ENCODE measurements around the gene NEU2. TPM values are rescaled to one million over a fixed set of nuclear protein-coding genes. Genes with fewer than 3 reads are reported as not detected.

NEU2 gene
- not detected in 2 replicates for total RNA-seq (2014; rRNA removed; shearing (Covaris generic))

GRCh38 chr2:233032551-233033320 is at the start of gene NEU2:
TSS of gene NEU2 (plus strand) at chr2:233032672. CDS start at chr2:233032672, 0 bp downstream.
- DNase-seq (ENCODE audit: low spot score): no peak

- no peak for DNase-seq (ENCODE audit: low spot score)
Measured at GRCh38 chr2:232982926-232983668, 49.4 kb upstream of the NEU2 start.

- DNase-seq (ENCODE audit: low spot score): no peak
Measured at GRCh38 chr2:232983669-232984140, 48.8 kb upstream of the NEU2 start.

- no peak for DNase-seq (ENCODE audit: low spot score)
Measured at GRCh38 chr2:232984451-232985207, 47.8 kb upstream of the NEU2 start.

GRCh38 chr2:232986155-232986554 is 46.3 kb upstream of the NEU2 start:
- DNase-seq (ENCODE audit: low spot score): no peak

GRCh38 chr2:232993231-232993821 is 39.1 kb upstream of the NEU2 start:
- DNase-seq (ENCODE audit: low spot score): no peak

- DNase-seq (ENCODE audit: low spot score): no peak
Measured at GRCh38 chr2:232994446-232994845, 38.0 kb upstream of the NEU2 start.

- no peak for DNase-seq (ENCODE audit: low spot score)
Measured at GRCh38 chr2:232997749-232998665, 34.5 kb upstream of the NEU2 start.

- DNase-seq (ENCODE audit: low spot score): no peak
Measured at GRCh38 chr2:232998666-232998985, 33.8 kb upstream of the NEU2 start.

GRCh38 chr2:232999354-232999753 is 33.1 kb upstream of the NEU2 start:
- DNase-seq (ENCODE audit: low spot score): no peak

GRCh38 chr2:233000886-233001750 is 31.4 kb upstream of the NEU2 start:
- no peak for DNase-seq (ENCODE audit: low spot score)

GRCh38 chr2:233002829-233003657 is 29.4 kb upstream of the NEU2 start:
- no peak for DNase-seq (ENCODE audit: low spot score)

- DNase-seq (ENCODE audit: low spot score): no peak
Measured at GRCh38 chr2:233003658-233004555, 28.6 kb upstream of the NEU2 start.

GRCh38 chr2:233005096-233005495 is 27.4 kb upstream of the NEU2 start:
- no peak for DNase-seq (ENCODE audit: low spot score)

- no peak for DNase-seq (ENCODE audit: low spot score)
Measured at GRCh38 chr2:233006648-233007047, 25.8 kb upstream of the NEU2 start.

- DNase-seq (ENCODE audit: low spot score): no peak
Measured at GRCh38 chr2:233007270-233007669, 25.2 kb upstream of the NEU2 start.

- no peak for DNase-seq (ENCODE audit: low spot score)
Measured at GRCh38 chr2:233007739-233008138, 24.7 kb upstream of the NEU2 start.

GRCh38 chr2:233009661-233010060 is 22.8 kb upstream of the NEU2 start:
- DNase-seq (ENCODE audit: low spot score): no peak

Measured in HT-29 (cell line).